ENCODE results near the gene UBE2N.

DNA sequence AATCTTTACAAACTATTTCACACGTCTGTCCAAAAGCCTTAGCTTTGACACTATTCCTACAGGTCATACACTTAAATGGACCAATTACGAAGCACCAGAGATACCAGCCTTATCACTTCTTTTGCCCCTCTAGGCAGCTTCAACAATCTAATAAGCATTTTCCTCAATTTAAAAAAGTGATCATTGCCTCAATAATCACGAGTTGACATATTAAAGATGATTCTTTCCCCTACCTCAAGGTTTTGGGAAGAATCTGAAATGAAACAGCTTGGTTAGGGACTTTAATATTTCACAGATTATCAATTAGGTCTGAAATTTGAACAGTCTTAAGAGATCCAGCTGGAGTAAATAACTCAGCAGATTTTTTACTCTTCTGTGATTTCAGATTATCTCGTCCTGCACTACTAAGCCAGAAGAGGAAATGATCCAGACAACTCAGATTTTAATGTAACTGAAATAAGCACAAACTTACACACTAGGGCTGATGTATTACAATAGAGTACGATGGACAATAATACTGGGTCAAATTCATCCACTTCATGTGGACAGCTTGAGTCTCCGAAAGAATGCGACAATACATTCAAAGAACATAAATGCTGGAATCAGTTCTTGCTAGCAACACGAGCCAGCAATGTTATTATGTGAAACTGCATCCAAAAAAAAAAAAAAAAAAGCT, 15.9 kb downstream of the UBE2N start:
- TF ChIP-seq POLR2AphosphoS5 (IDR thresholded peaks at IDR 0.05; ENCODE audit: insufficient read depth, low read depth, low read length) (no peak), POLR2A (IDR thresholded peaks at IDR 0.05; ENCODE audit: low read depth, low read length) (no peak), EZH2 (IDR thresholded peaks at IDR 0.05; ENCODE audit: borderline replicate concordance, low read depth, low read length, severe bottlenecking) (no peak), GATA2 (IDR thresholded peaks at IDR 0.05; ENCODE audit: insufficient read depth, insufficient read length, low read depth, low read length) (no peak)
- TF ChIP-seq, protein P1, sequence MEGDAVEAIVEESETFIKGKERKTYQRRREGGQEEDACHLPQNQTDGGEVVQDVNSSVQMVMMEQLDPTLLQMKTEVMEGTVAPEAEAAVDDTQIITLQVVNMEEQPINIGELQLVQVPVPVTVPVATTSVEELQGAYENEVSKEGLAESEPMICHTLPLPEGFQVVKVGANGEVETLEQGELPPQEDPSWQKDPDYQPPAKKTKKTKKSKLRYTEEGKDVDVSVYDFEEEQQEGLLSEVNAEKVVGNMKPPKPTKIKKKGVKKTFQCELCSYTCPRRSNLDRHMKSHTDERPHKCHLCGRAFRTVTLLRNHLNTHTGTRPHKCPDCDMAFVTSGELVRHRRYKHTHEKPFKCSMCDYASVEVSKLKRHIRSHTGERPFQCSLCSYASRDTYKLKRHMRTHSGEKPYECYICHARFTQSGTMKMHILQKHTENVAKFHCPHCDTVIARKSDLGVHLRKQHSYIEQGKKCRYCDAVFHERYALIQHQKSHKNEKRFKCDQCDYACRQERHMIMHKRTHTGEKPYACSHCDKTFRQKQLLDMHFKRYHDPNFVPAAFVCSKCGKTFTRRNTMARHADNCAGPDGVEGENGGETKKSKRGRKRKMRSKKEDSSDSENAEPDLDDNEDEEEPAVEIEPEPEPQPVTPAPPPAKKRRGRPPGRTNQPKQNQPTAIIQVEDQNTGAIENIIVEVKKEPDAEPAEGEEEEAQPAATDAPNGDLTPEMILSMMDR (IDR thresholded peaks at IDR 0.05; ENCODE audit: extremely low read depth in 1 of 2, insufficient read depth in 1 of 2, low read depth in 1 of 2, low read length in 2 of 2): no peak

Measured in endothelial cell of umbilical vein (primary cell).